Spleen (tissue), 7 donors: ENCODE data around the gene WWP2.

ENCODE experiments used
- CTCF ChIP-seq, 11 experiments: fragments of 200-600 bp in 7 of 11; fragments of 450-650 bp in 4 of 11; sonication (generic) in 4 of 11; IDR thresholded peaks in 8 of 11; conservative IDR thresholded peaks in 3 of 11; 1 replicate in 7 of 11; 2 replicates in 4 of 11; pipeline versions ENCODE4 v1.4.0 to v1.8.0; 2016 to 2021; ENCODE audit warnings: antibody characterized with exemption in 11 of 11, inconsistent platforms in 4 of 11, mild to moderate bottlenecking in 1 of 11
- POLR2A ChIP-seq, 3 donors: fragments of 450-650 bp; IDR thresholded peaks; one replicate each; pipeline ENCODE4 v1.5.1; 2017; ENCODE audit warnings: antibody characterized with exemption in 3 of 3, mild to moderate bottlenecking in 1 of 3
- donor health status: DM: no; HTN: no; CAD: no; lungs with moderate emphysema.
- donor health status: DM: no; HTN: no; CAD: no.
- donor health status: DM: no; HTN: no; CAD: no.

GRCh38 chr16:69865701-69866100 lies 103.6 kb downstream of the WWP2 start:
- TF ChIP-seq CTCF (IDR thresholded peaks at IDR 0.05 in 8 of 11, conservative IDR thresholded peaks at IDR 0.05 in 3 of 11) (no peak), POLR2A (IDR thresholded peaks at IDR 0.05) (no peak)
